ENCODE results near the gene PALLD.

DNA sequence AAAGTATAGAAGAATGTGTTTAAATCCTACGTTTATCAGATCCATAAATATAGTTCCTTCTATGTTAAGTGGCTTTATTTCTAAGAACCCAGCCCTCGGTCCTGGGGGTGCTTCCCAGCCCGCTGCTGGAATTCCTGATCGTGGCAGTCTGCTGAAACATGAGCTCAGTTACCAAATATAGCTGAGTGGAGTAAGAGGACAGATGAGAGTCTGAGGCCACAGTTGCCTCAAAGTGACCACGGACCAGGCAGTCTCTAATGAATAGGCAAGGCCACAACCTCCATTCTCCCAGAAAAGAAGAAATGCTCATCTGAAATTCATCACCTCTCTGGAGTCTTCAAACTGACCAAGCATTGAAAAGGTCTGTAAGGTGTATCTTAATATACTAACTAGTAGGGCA lies at the start of gene PALLD:
- TF ChIP-seq, protein P1, sequence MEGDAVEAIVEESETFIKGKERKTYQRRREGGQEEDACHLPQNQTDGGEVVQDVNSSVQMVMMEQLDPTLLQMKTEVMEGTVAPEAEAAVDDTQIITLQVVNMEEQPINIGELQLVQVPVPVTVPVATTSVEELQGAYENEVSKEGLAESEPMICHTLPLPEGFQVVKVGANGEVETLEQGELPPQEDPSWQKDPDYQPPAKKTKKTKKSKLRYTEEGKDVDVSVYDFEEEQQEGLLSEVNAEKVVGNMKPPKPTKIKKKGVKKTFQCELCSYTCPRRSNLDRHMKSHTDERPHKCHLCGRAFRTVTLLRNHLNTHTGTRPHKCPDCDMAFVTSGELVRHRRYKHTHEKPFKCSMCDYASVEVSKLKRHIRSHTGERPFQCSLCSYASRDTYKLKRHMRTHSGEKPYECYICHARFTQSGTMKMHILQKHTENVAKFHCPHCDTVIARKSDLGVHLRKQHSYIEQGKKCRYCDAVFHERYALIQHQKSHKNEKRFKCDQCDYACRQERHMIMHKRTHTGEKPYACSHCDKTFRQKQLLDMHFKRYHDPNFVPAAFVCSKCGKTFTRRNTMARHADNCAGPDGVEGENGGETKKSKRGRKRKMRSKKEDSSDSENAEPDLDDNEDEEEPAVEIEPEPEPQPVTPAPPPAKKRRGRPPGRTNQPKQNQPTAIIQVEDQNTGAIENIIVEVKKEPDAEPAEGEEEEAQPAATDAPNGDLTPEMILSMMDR (IDR thresholded peaks at IDR 0.05): no peak
- TF ChIP-seq POLR2A (IDR thresholded peaks at IDR 0.05): no peak
- TF ChIP-seq EP300 (IDR thresholded peaks at IDR 0.05): no peak
